GM23248 (cell line): ENCODE results near the gene ANKDD1A.

ENCODE experiments used
- EZH2 ChIP-seq: fragments of 200-600 bp; sonication (generic); IDR thresholded peaks from 2 replicates; pipeline ENCODE4 v1.6.1; 2018; ENCODE audit warnings: antibody characterized with exemption, mild to moderate bottlenecking; ENCODE audit not compliant: insufficient read depth, poor library complexity, severe bottlenecking
- EZH2phosphoT487 ChIP-seq: fragments of 200-600 bp; sonication (generic); IDR thresholded peaks from 2 replicates; pipeline ENCODE4 v1.6.1; 2018; ENCODE audit warnings: antibody characterized with exemption, moderate library complexity, mild to moderate bottlenecking, low read depth; ENCODE audit not compliant: insufficient read depth

DNA sequence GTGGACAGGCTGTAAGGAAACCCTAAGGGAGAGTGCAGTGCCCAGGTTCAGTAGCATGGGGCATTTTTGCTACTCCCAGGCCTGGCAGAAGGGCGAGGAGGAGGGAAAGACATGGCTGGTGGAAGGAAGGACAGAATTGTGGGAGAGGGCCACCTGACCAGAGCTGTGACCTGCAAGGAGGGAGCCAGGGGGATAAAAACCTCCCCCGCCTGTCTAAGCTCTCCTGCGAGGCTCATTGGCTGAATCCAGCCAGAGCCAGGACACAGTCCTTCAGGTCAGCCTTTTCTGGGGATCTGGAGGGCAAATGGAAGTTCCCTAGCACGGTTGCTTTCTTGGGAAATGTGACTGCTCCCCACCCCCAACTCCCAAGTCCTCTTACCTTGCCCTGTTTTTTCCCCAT, 13.3 kb upstream of the ANKDD1A start:
- no peak for TF ChIP-seq EZH2
- no peak for TF ChIP-seq EZH2phosphoT487
